K562 (cell line): ENCODE data around the gene CDYL2. TPM values are rescaled to one million over a fixed set of nuclear protein-coding genes. Genes with fewer than 3 reads are reported as not detected.

ENCODE experiments used
- ATAC-seq: fragments of 200-7000 bp; cut with Tn5 transposase; 3 replicates; pipeline ENCODE4 v1.9.1; 2020; ENCODE audit warnings: moderate library complexity
- BruUV-seq: library from RNA; stranded (reverse); fragments of 400-500 nt; replicated peaks from 2 replicates; lab custom pipeline; 2021; lab: Mats Ljungman, UMichigan
- CTCF ChIA-PET: fragments of 300-600 bp; formaldehyde crosslinking; extraction: SDS; loops from one replicate; lab custom pipeline; 2021; ENCODE audit warnings: low intra/inter-chr PET ratio; lab: Yijun Ruan, JAX
- POLR2A ChIA-PET: fragments of 300-600, 350-650 bp; sonication (Branson Sonifier 250); formaldehyde crosslinking; extraction: SDS; loops from one replicate; lab custom pipeline; 2021; ENCODE audit warnings: antibody characterized with exemption, inconsistent platforms; lab: Yijun Ruan, JAX
- DNase-seq, 4 experiments: peaks; one replicate each; pipeline versions ENCODE4 v3.0.0 to v3.0.0-alpha.2; 2011 to 2018; ENCODE audit warnings: low spot score in 3 of 4, mixed read lengths in 3 of 4; ENCODE audit errors: extremely low read depth in 1 of 4
- FAIRE-seq: peaks from 2 replicates; lab custom pipeline; 2011; peaks lifted over from hg19 to GRCh38; lab: Jason Lieb, UNC
- H2AFZ ChIP-seq: 2 replicates; pipeline ENCODE4 v1.6.0; 2011; ENCODE audit warnings: low read depth, low read length, control low read depth, inconsistent platforms
- H3K27ac ChIP-seq: fragments of 200-600 bp; 3 replicates; pipeline ENCODE4 v1.8.0; 2011; ENCODE audit warnings: low read depth, mild to moderate bottlenecking, control low read depth, inconsistent platforms, low read length, moderate library complexity, mixed read lengths; ENCODE audit errors: extremely low read depth
- H3K27me3 ChIP-seq, 2 experiments: fragments of 300-600 bp in 1 of 2; 2 replicates in 1 of 2; 3 replicates in 1 of 2; pipeline versions ENCODE4 v1.6.0 to v1.8.0; 2011; ENCODE audit warnings: inconsistent platforms in 2 of 2, low read length in 2 of 2, mild to moderate bottlenecking in 1 of 2, mixed read lengths in 1 of 2, moderate library complexity in 1 of 2; ENCODE audit not compliant: control insufficient read depth in 2 of 2, insufficient read depth in 2 of 2
- H3K36me3 ChIP-seq: fragments of 300-600 bp; 3 replicates; pipeline ENCODE4 v1.8.0; 2011; ENCODE audit warnings: mild to moderate bottlenecking, low read length, inconsistent platforms; ENCODE audit not compliant: control insufficient read depth, insufficient read depth
- H3K4me1 ChIP-seq, 2 experiments: fragments of 200-600 bp in 1 of 2; replicated peaks in 1 of 2; 2 replicates in 1 of 2; 3 replicates in 1 of 2; pipeline versions ENCODE4 v1.5.1 to v1.8.0; 2011; ENCODE audit warnings: inconsistent platforms in 2 of 2, low read length in 2 of 2, mild to moderate bottlenecking in 1 of 2, mixed read lengths in 1 of 2, moderate library complexity in 1 of 2; ENCODE audit not compliant: control insufficient read depth in 2 of 2, insufficient read depth in 2 of 2
- H3K4me2 ChIP-seq: 2 replicates; pipeline ENCODE4 v1.6.1; 2011; ENCODE audit warnings: low read length, control low read depth, inconsistent platforms, mixed read lengths; ENCODE audit not compliant: insufficient read depth
- H3K4me3 ChIP-seq: fragments of 200-600 bp; sonication (generic), shearing (Covaris generic); 2 replicates; pipeline ENCODE4 v1.5.1; 2016; ENCODE audit warnings: control low read depth, inconsistent platforms
- H3K79me2 ChIP-seq: fragments of 200-600 bp; 3 replicates; pipeline ENCODE4 v1.8.0; 2011; ENCODE audit warnings: low read length, inconsistent platforms; ENCODE audit not compliant: control insufficient read depth, insufficient read depth
- H3K9ac ChIP-seq, 2 experiments: 2 replicates each; pipeline versions ENCODE4 v1.6.0 to v1.6.1; 2011; ENCODE audit warnings: low read depth in 2 of 2, low read length in 2 of 2, control low read depth in 1 of 2, inconsistent platforms in 1 of 2, mild to moderate bottlenecking in 1 of 2, mixed read lengths in 1 of 2; ENCODE audit not compliant: insufficient read depth in 1 of 2
- H3K9me1 ChIP-seq: one replicate; pipeline ENCODE4 v1.6.0; 2011; ENCODE audit warnings: inconsistent platforms, mild to moderate bottlenecking, low read length, moderate library complexity; ENCODE audit not compliant: control insufficient read depth, insufficient read depth
- H3K9me3 ChIP-seq: replicated peaks from 2 replicates; pipeline ENCODE4 v1.5.1; 2011; ENCODE audit warnings: low read depth, low read length, inconsistent platforms; ENCODE audit not compliant: control insufficient read depth, insufficient read depth
- H4K20me1 ChIP-seq: replicated peaks from 2 replicates; pipeline ENCODE4 v1.6.1; 2011; ENCODE audit warnings: low read length, inconsistent platforms, mixed read lengths; ENCODE audit not compliant: control insufficient read depth, insufficient read depth
- ARID2 ChIP-seq: fragments of 450-650 bp; IDR thresholded peaks from 2 replicates; pipeline ENCODE4 v1.6.1; 2017; ENCODE audit warnings: antibody characterized with exemption, mild to moderate bottlenecking
- ATF1 ChIP-seq, 2 experiments: fragments of 450-650 bp in 1 of 2; IDR thresholded peaks; 2 replicates each; pipeline ENCODE4 v1.6.1; 2016; ENCODE audit warnings: missing compliant biosample characterization in 1 of 2, missing genetic modification characterization in 1 of 2
- BHLHE40 ChIP-seq: IDR thresholded peaks from 2 replicates; pipeline ENCODE4 v1.6.1; 2011; ENCODE audit warnings: low read length, improper control_type of control experiment
- BRD9 ChIP-seq: fragments of 450-650 bp; IDR thresholded peaks from 2 replicates; pipeline ENCODE4 v1.6.1; 2018; ENCODE audit warnings: low read depth; ENCODE audit not compliant: partially characterized antibody
- CREB3L1 ChIP-seq: fragments of 450-650 bp; IDR thresholded peaks from 2 replicates; pipeline ENCODE4 v1.6.1; 2014; ENCODE audit warnings: low read depth, mild to moderate bottlenecking, moderate library complexity, borderline replicate concordance
- HDAC1 ChIP-seq, 2 experiments: fragments of 450-650 bp; IDR thresholded peaks; 2 replicates each; pipeline ENCODE4 v1.6.1; 2016 to 2017; ENCODE audit warnings: inconsistent platforms in 1 of 2, mild to moderate bottlenecking in 1 of 2, moderate library complexity in 1 of 2
- IRF1 ChIP-seq: sonication (generic); formaldehyde crosslinking; IDR thresholded peaks from 2 replicates; pipeline ENCODE4 v1.8.0; 2022; ENCODE audit warnings: missing genetic modification reagents, mild to moderate bottlenecking, borderline replicate concordance
- MNT ChIP-seq, 2 experiments: fragments of 450-650 bp; conservative IDR thresholded peaks; 2 replicates each; pipeline ENCODE4 v1.6.1; 2017; ENCODE audit warnings: mild to moderate bottlenecking in 2 of 2, moderate library complexity in 2 of 2
- PRPF4 ChIP-seq: fragments of 200-400 bp; formaldehyde crosslinking; IDR thresholded peaks from one replicate; pipeline ENCODE4 v1.6.1; 2017; ENCODE audit warnings: low read length, low read depth, mild to moderate bottlenecking; ENCODE audit not compliant: insufficient read depth, poor library complexity, severe bottlenecking
- SMAD3 ChIP-seq: fragments of 450-650 bp; formaldehyde crosslinking; conservative IDR thresholded peaks from 2 replicates; pipeline ENCODE4 v1.4.0; 2020; ENCODE audit warnings: mild to moderate bottlenecking
- SMARCA5 ChIP-seq: fragments of 450-650 bp; IDR thresholded peaks from 2 replicates; pipeline ENCODE4 v1.6.1; 2016
- USF2 ChIP-seq: sonication (generic); formaldehyde crosslinking; IDR thresholded peaks from 2 replicates; pipeline ENCODE4 v1.5.0; 2020; ENCODE audit warnings: missing genetic modification reagents
- ZBTB17 ChIP-seq: fragments of 450-650 bp; formaldehyde crosslinking; IDR thresholded peaks from 2 replicates; pipeline ENCODE4 v1.4.0; 2020; ENCODE audit warnings: mild to moderate bottlenecking
- ZFPM2 ChIP-seq: fragments of 250-450 bp; sonication (Bioruptor Pico); IDR thresholded peaks from 2 replicates; pipeline ENCODE4 v1.5.1; 2022; ENCODE audit warnings: mild to moderate bottlenecking
- ZNF133 ChIP-seq: fragments of 250-450 bp; sonication (Bioruptor Pico); IDR thresholded peaks from 2 replicates; pipeline ENCODE4 v1.4.0; 2020; ENCODE audit warnings: mild to moderate bottlenecking
- ZNF134 ChIP-seq: fragments of 250-450 bp; sonication (Bioruptor Pico); conservative IDR thresholded peaks from 2 replicates; pipeline ENCODE4 v1.4.0; 2020
- ZNF224 ChIP-seq: sonication (generic); formaldehyde crosslinking; IDR thresholded peaks from 2 replicates; pipeline ENCODE4 v1.8.0; 2022; ENCODE audit warnings: mild to moderate bottlenecking, missing genetic modification reagents
- ZNF75A ChIP-seq: fragments of 450-650 bp; formaldehyde crosslinking; IDR thresholded peaks from 2 replicates; pipeline ENCODE4 v1.4.0; 2020; ENCODE audit warnings: mild to moderate bottlenecking
- WGBS: fragments of 100-300 bp; shearing (Covaris generic); methylation state at CpG from one replicate; pipeline ENCODE4 v1.1.6; 2016; ENCODE audit warnings: low coverage, mixed read lengths; ENCODE audit not compliant: insufficient coverage; ENCODE audit errors: missing lambda C conversion rate; 5-methylcytosine and 5-hydroxymethylcytosine counted together
- in situ Hi-C: fragments of 300-500 bp; cut with MboI; formaldehyde crosslinking; loops from 4 replicates; pipeline ENCODE4 v1.15.0; 2018; ENCODE audit warnings: inconsistent platforms, mixed read lengths
- intact Hi-C: fragments of 100-400 bp; cut with micrococcal nuclease; formaldehyde crosslinking; loops from 2 replicates; pipeline ENCODE4 v1.14.2; 2022
- polyA plus RNA-seq, 8 experiments: library from polyadenylated mRNA; depleted of rRNA in 4 of 8; stranded (reverse) in 5 of 8; unstranded in 3 of 8; fragments of >200 nt; fragmentation: Nextera tagmentation in 2 of 8; fragmentation: Illumina TruSeq in 1 of 8; extraction: Ambion mirVana in 2 of 8; extraction: Trizol in 1 of 8; gene quantifications; 2 replicates each; pipeline versions ENCODE4 v1.2.1 to v1.2.3, GENCODE V29; 2011 to 2014; ENCODE audit warnings: inconsistent platforms in 1 of 8, missing spikeins in 1 of 8
- total RNA-seq, 7 experiments: library from RNA; depleted of rRNA in 6 of 7; stranded (reverse); fragments of >200 nt in 6 of 7; fragmentation: Illumina TruSeq in 2 of 7; extraction: Trizol in 2 of 7; gene quantifications; 2 replicates each; pipeline versions ENCODE4 v1.2.1 to v1.2.3, GENCODE V29; 2011 to 2021; ENCODE audit warnings: low replicate concordance in 1 of 7

Gene CDYL2
- total and polyA plus RNA-seq, 9 of the 15 experiments (the other 6 are each of a cell fraction or from before 2014, with no cell fraction given) = under 0.01 to 0.04 (median 0.01) TPM; not detected in 6

GRCh38 chr16:80619824-80620223, 184.6 kb downstream of the CDYL2 start:
- in situ Hi-C loops (no loop called here), intact Hi-C loops (no loop called here)
- Histone ChIP-seq H3K4me2 (no peak overlapping the region), H3K36me3 (no peaks in the 10 kb centered on the region), H2AFZ (no peak overlapping the region), H3K4me1 (no peaks in the 10 kb centered on the region), H3K9me1 (no peaks in the 10 kb centered on the region), H4K20me1 (no peaks in the 10 kb centered on the region), H3K9me3 (no peaks in the 10 kb centered on the region), H3K27me3 (peaks cover 2 to 46% of the 10 kb centered on the region in 2 experiments; a peak in 3 of 5 replicates), H3K4me3 (no peak overlapping the region), H3K27ac (no peak overlapping the region), H3K9ac (no peak overlapping the region), H3K79me2 (no peaks in the 10 kb centered on the region)
- ChIA-PET CTCF (no interaction called here), POLR2A (no interaction called here)
- BruUV-seq = no TSS peak
- DNase-seq = no peak
- TF ChIP-seq IRF1 (CRISPR knock-in tag) (no peak), BRD9 (no peak), ZFPM2 (no peak), MNT (conservative IDR thresholded peaks at IDR 0.05) (no peak), ZBTB17 (no peak), PRPF4 (no peak), BHLHE40 (no peak), SMAD3 (CRISPR knock-in tag) (no peak), ZNF134 (CRISPR knock-in tag) (no peak), CREB3L1 (no peak), ATF1 (CRISPR knock-in tag; IDR thresholded peaks at IDR 0.05) (no peak), ATF1 (tag; IDR thresholded peaks at IDR 0.05) (no peak), ZNF224 (CRISPR knock-in tag) (no peak), HDAC1 (IDR thresholded peaks at IDR 0.05) (no peak), ARID2 (no peak), ZNF133 (no peak), USF2 (CRISPR knock-in tag) (no peak), ZNF75A (no peak), SMARCA5 (no peak)
- ATAC-seq = no peak
- FAIRE-seq = no peak
- WGBS = 0% methylated on average over 4 of the region's 4 CpGs
